Astrocyte of the spinal cord (primary cell): ENCODE measurements around the gene FASTKD1.
"Not testable (repeated sequence)": the region's sequence is repeated elsewhere in the genome, so short reads cannot be mapped to it uniquely, and the experiment has no call there.

ENCODE experiments used
- DNase-seq: peaks from one replicate; pipeline ENCODE4 v3.0.0; 2011; ENCODE audit warnings: low read depth, low spot score
- H3K4me3 ChIP-seq: 2 replicates; pipeline ENCODE4 v1.5.1; 2011; ENCODE audit warnings: low read depth, mild to moderate bottlenecking, low read length, moderate library complexity
- CTCF ChIP-seq: IDR thresholded peaks from 2 replicates; pipeline ENCODE4 v1.5.1; 2012; ENCODE audit warnings: low read depth, mild to moderate bottlenecking, low read length, inconsistent platforms
- in situ Hi-C: cut with HindIII; loops from 2 replicates; pipeline ENCODE4 v1.10.0; 2017; ENCODE audit warnings: low sequenced_read_pairs

The FASTKD1 gene

GRCh38 chr2:169569948-169570347 is 3.7 kb downstream of the FASTKD1 start:
- no peak overlapping the region for H3K4me3 ChIP-seq
- in situ Hi-C loops, result no loop called here
- no peak for DNase-seq
- TF ChIP-seq CTCF, result no peak

GRCh38 chr2:169565686-169566085 is 8.0 kb downstream of the FASTKD1 start:
- DNase-seq, result no peak
- in situ Hi-C loops, result no loop called here
- no peak for TF ChIP-seq CTCF
- no peak overlapping the region for H3K4me3 ChIP-seq

- in situ Hi-C loops, result no loop called here
- DNase-seq, result no peak
- no peak for TF ChIP-seq CTCF
- H3K4me3 ChIP-seq, result no peak overlapping the region
Measured at GRCh38 chr2:169562519-169562918, 11.1 kb downstream of the FASTKD1 start.

GRCh38 chr2:169562084-169562483 is 11.6 kb downstream of the FASTKD1 start:
- H3K4me3 ChIP-seq, in situ Hi-C loops, DNase-seq: not testable (repeated sequence)

GRCh38 chr2:169561364-169561763 is 12.3 kb downstream of the FASTKD1 start:
- no peak overlapping the region for H3K4me3 ChIP-seq
- DNase-seq, result no peak
- no peak for TF ChIP-seq CTCF
- in situ Hi-C loops, result no loop called here

- in situ Hi-C loops, result no loop called here
- DNase-seq, result no peak
- no peak for TF ChIP-seq CTCF
- H3K4me3 ChIP-seq, result no peak overlapping the region
Measured at GRCh38 chr2:169546756-169547155, 26.9 kb downstream of the FASTKD1 start.

GRCh38 chr2:169542433-169542832 is 31.2 kb downstream of the FASTKD1 start:
- DNase-seq, result no peak
- no peak for TF ChIP-seq CTCF
- H3K4me3 ChIP-seq, result no peak overlapping the region
- in situ Hi-C loops, result no loop called here
